Measurements from ENCODE around the gene DLG4.

The DLG4 gene

DNA sequence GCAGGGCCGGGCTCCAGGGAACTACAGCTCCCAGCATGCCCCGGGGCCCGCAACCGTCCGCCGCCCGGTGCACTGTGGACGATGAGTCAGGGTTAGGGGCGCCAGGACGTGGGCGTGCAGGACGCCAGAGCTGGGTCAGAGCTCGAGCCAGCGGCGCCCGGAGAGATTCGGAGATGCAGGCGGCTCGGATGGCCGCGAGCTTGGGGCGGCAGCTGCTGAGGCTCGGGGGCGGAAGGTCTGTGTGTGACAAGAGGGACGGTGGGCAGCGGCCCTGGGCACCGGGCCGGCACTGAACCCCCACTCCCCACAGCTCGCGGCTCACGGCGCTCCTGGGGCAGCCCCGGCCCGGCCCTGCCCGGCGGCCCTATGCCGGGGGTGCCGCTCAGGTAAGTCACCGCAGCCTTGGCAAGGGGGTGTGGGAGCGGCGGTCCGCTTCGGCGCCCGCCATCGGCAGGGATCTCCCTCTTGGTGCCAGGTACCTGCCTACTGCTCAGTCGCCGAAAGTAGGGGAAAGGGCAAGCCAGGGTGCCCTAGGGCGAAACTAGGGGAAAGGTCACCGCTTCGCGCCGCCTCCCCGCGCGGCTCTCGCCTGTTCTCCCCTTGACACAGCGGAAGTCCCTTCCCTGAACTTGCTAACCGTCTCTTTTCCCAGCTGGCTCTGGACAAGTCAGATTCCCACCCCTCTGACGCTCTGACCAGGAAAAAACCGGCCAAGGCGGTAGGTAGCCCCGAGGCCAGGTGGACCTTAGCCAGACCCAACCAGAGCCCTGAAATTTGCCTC, at the start of gene DLG4, which contains the start of gene ACADVL:
Gene DLG4 (minus strand): TSS at position 25 of the 781 bp plus-strand sequence.
Gene ACADVL (plus strand): TSS at position 127 of the 781 bp plus-strand sequence. CDS start 47 bp downstream, at position 174.
- peak; percentile 85 to 87 for DNase-seq (ENCODE audit: extremely low read depth in 1 of 2, low read depth in 1 of 2)

DNA sequence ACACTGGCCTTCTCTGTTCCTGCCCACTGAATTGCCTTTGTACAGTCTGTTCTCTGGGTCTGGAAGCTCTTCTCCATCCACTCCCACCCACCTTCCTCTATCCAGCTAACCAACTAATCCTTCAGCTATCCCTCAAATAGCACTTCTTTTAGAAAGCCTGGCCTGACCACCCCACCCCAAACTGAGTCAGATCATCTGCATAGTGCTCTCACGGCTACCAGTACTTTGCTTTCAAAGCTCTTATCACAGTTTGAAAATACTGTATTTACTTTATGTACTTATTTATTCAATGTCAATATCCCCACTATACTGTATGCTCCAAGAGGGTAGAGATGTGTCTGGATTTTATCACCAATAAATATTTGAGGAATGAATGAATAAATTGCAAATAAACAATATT, 47.1 kb upstream of the DLG4 start:
- no peak for DNase-seq (ENCODE audit: extremely low read depth in 1 of 2, low read depth in 1 of 2)

DNA sequence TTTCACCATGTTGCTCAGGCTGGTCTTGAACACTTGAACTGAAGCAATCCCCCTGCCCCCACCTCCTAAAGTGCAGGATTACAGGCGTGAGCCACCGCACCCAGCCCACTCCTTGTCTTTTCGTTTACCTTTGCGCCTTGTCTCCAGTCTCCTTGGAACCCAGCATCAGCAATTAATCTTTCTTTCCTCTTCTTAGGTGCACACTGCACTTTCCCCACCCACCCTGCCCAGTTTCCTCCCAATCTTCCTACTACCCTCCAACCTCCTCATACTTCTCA, 44.1 kb upstream of the DLG4 start:
- DNase-seq (ENCODE audit: extremely low read depth in 1 of 2, low read depth in 1 of 2): no peak

DNA sequence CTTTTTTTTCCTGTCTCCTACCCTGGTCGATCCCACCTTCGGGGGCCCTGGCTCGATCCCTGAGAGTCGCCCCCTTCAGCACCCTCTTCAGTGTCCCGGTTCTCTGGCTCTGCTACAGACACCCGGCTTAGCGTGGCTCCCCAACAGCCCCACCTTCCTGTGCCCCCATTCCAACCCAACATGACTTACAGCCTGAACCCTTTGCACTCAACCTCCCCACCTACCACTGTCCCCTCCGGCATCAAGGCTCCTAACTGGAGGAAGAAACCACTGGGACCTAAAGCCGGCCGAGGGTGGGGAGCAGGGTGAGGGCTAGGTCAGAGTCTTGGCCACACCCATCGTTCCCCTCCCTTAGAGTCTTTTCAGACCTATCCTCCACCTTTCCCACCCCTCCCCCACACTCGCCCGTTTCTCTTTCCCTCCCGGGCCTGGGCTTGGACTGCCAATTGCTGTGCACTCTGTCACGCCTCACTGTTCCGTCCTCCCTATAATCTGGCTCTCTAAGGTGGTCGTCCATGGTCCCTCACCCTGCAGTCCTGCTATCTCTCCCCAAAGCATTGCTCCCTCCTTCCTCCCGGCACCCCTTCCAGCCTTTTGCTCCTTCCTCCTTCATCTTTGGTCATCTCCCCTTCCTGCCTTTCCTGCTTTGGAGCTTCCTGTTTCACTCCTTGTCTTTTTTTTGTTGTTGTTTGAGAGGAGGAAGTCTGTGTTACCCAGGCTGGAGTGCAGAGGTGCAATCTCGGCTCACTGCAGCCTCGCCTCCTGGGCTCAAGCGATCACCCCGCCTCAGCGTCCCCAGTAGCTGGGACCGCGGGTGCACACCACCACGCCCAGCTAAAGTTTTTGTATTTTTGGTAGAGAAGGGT, 43.5 kb upstream of the DLG4 start:
- no peak for DNase-seq (ENCODE audit: extremely low read depth in 1 of 2, low read depth in 1 of 2)

DNA sequence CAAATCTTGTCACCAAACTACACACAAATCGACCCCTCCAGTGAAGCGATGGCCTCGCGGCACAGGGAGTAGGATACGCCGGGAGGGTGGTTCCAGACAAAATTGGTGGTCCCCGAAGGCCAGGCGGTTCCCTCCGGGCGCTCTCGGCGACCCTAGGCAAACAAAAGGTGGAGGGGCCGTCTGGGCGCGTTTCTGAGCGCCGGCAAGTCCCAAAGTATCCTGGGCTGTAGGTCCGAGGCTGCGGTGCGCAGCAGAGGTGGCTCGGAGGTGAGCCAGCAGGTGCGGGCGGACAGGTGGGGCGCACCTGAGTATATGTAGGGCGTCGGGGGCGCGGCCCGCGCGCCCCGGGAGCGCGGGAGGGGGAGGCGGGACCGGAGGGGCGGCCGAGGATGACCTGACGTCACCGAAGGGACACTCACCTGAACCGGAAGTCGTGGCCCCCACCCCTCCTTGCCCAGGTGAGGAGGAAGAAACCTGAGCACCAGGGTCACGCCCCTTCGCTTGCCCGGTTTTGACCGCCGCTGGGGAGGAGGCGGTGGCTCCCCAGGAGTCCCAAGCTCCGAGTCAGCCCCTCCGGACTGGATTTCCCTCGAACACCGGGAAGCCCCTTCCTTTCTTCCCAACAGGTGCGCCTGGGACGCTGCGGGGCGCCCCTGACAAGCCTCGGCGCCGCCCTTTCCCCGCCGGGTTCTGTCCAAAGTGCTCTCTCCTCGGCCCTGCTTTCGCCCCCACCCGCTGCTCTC, 42.7 kb upstream of the DLG4 start, which contains the start of gene CLDN7:
Gene CLDN7 (minus strand): TSS at position 287 of the 743 bp plus-strand sequence. CDS start 435 bp downstream, outside the sequence.
- DNase-seq (ENCODE audit: extremely low read depth in 1 of 2, low read depth in 1 of 2): no peak

DNA sequence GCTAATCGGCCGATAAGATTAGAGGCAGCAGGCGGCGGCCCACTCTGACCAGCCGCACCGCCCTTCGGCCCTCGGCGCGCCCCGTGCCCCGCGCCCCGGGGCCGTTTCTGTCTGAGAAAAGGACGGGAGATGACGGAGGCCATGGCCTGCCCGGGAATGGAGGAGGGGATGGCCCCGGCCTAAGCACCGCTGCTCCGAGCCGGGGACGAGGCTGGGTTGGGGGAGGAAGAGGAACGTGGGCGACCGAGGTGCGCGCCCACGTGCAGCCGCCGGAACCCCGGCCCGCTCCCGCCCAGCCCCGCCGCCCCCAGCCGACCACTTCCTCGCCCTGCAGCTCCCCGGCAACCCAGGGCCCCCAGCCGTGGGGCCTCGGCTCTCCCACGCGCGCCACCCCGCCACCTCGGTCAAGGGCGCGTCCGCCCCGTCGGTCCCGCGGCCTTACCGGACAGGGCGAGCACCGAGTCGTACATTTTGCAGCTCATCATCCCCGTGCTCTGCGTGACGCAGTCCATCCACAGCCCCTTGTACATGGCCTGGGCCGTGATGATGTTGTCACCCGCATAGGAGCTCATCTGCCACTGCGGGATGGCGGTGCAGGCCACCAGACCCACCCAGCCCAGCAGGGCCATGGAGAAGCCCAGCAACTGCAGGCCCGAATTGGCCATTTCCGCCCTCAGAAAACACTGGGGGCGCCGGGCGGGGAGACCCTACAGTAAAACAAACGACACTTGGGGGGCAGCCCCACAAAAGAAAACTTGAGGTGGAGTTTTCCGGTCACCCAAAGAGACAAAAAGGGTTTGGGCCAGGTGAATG, 41.9 kb upstream of the DLG4 start:
- DNase-seq (ENCODE audit: extremely low read depth in 1 of 2, low read depth in 1 of 2): no peak

DNA sequence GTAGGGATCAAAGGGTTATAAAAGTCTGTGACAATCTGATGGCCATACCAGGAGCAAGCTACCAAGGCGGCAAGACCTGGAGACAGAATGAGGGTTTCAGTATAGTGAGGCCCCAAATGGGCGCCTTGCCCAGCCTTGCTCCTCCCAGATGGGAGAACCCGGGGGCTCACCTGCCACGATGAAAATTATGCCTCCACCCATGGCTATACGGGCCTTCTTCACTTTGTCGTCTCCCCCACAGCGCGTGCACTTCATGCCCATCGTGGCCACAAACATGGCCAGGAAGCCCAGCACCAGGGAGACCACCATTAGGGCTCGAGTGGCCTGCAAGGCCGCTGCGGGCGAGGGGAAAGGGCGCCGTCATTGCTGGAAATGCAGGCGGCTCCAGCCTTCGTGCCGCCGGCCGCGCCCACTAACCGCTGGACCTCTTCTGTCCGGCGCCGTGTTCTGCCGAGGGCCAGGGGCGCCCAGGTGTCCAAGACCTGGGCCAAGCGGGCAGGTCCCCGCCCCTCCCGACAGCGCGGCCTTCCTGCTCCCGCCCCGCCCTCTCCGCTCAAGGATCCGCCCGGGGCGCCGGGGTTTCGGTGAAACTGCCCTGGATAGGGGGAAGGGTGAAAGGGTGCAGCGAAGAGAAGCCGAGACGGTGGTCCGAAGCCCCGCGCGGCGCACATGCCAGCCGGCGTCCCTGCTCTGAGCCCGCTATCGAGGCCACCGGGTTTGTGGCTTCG, 41.2 kb upstream of the DLG4 start:
- no peak for DNase-seq (ENCODE audit: extremely low read depth in 1 of 2, low read depth in 1 of 2)

DNA sequence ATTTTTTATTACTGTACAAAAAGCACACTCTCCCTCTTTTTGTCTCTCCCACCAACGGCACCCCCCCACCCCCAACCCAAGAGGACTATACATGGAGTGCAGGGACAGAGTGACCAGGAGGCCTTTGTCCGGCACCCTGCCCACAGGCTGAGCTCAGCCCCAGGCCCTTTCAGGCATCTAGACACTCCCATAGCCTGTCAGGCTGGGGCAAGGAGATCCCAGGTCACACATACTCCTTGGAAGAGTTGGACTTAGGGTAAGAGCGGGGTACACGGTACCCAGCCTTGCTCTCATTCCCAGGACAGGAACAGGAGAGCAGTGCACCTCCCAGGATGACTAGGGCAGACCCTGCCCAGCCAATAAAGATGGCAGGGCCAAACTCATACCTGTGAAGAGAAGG, 40.5 kb upstream of the DLG4 start:
- DNase-seq (ENCODE audit: extremely low read depth in 1 of 2, low read depth in 1 of 2): no peak

DNA sequence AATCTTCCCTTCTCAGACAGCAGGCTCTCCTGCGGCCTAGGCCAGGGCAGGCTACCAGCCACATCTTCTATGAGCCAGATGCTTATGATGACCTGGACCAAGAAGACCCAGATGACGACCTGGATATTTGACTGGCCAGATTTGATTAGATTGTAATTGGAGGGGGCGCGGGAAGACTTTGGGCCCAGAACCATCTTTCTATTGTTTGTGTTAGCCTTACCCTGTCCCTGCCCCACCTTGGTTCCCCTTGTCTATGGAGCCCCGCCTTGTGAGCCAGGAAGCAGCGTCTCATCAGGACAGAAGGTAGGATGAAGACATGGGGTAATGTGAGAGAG, 39.9 kb upstream of the DLG4 start:
- DNase-seq (ENCODE audit: extremely low read depth in 1 of 2, low read depth in 1 of 2): no peak

DNA sequence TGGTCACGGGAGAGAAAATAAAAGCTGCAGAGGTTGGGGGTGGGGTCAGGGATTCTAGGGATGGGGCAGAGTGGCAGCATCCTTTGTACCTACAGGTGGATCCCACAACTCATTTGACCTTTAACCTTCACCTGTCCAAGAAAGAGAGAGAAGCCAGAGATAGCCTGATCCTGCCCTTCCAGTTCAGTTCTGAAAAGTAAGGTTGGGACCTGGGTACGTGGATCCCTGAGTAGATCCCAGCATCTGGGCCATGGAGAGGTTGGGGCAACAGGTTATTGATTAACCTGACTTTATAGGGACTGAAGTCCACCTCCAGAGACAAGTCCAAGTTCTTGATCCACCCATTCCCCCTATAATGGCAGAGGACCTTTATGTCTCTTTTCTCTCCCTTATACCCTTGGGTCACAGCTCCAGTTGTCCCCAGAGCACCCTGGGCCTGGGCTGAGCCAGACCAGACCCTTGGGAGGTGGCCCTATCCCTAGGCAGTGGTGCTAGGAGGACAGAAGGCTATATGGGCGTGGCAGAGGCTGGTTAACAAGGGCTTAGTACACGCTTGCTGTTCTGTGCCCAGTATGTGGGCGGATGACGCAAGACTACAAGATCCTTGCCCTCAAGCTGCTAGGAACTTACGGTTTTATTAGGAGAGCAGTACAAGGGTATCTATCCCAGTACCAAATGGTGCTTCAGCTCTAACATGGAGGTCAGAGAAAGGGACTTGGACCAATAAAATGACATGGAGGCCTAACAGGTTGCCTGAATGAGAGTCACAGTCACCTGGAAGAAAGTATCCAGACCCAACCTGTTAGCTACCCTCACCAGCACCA, 39.3 kb upstream of the DLG4 start:
- no peak for DNase-seq (ENCODE audit: extremely low read depth in 1 of 2, low read depth in 1 of 2)

DNA sequence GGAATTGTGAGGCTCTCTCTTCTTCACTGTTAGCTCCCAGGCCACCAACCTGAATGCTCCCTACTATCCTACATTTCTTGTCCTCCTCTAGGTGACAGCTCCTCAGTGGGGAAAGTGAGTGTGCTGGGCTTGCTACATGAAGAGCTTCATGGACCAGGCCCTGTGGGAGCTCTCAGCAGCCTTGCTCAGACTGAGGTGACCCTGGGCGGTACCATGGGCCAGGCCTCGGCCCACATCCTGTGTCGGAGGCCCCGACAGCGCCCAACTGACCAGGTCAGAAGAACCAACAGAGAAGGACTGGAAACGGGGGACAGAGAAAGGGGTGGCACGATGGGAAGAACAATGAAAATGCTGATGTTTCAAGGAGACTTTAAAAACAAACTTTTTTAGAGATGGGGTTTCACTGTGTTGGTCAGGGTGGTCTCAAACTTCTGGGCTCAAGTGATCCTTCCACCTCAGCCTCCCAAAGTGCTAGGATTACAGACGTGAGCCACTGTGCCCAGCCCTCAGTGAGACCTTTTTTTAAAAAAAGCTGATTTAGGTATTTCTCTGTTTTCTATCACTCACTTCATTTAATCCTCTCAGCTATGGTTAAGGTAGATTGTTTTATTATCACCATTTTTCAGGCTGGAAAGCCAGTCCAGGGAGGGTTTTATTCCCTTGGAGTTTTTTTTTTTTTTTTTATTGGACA, 37.3 kb upstream of the DLG4 start:
- no peak for DNase-seq (ENCODE audit: extremely low read depth in 1 of 2, low read depth in 1 of 2)

DNA sequence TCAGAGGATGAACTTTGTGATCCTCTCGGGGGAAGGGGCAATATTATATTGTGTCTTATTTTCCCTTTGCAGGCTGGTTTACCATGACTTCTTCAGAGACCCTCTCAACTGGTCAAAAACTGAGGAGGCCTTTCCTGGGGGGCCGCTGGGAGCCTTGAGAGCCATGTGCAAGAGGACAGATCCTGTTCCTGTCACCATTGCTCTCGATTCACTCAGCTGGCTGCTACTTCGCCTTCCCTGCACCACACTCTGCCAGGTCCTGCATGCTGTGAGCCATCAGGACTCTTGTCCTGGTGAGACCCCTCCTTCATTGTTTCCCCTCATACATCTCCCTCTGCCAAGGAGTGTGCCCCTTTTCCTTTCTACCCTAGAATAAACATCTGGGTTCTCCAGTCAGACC, 34.9 kb upstream of the DLG4 start:
- no peak for DNase-seq (ENCODE audit: extremely low read depth in 1 of 2, low read depth in 1 of 2)

DNA sequence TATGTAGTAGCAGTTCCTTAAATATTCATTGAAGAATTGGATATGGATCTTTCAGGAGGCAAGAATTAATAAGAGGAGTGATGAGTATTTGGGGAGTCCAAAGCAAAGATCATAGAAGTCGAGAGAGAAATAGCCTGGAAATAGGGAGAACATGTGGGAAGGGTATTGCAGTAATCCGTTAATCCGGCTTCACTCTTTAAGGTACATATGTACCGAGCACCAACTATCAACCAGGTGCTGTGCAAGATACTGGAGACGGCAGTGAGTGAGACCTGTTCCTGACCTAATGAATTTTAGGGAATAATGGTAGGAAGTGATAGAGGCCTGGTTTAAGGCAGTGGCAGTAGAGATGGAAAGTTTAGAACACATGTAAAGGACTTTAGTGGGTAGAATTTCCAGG, 33.4 kb upstream of the DLG4 start:
- no peak for DNase-seq (ENCODE audit: extremely low read depth in 1 of 2, low read depth in 1 of 2)

DNA sequence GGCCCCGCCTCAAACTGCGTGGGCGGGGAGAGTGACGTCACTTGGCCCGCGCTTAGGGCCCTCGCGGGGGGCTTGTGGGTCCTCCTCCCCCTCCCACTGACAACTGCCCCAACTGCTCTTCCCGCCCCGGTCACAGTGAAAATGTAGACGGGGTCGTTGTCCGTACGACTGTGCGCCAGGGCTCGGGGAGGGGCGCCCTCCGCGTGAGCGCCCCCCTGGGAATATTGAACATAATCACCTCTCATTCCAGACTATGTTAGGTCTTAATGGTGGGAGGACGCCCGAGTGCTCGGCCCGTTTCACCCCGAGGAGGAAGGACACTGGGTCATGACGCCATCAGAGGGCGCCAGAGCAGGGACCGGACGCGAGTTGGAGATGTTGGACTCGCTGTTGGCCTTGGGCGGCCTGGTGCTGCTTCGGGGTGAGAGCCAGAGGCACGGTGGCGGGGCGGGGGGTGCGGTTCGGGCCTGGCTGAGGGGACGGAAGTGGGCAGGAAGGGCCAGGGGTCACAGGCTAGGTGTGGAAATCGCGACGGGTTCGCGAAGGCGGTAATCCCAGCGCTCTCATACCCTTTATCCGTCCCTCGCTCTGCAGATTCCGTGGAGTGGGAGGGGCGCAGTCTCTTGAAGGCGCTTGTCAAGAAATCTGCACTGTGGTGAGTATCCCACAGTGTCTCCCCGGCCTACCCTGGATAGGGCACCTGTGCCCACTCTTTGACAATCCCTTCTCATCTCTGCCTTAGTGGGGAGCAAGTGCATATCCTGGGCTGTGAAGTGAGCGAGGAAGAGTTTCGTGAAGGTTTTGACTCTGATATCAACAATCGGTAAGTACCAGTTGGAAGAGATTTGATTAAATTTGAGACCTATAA, 32.8 kb upstream of the DLG4 start, which contains the start of gene ELP5:
Gene ELP5 (plus strand): TSS at position 40 of the 868 bp plus-strand sequence. CDS start 336 bp downstream, at position 376.
- DNase-seq (ENCODE audit: extremely low read depth in 1 of 2, low read depth in 1 of 2): peak; percentile 79 to 88

DNA sequence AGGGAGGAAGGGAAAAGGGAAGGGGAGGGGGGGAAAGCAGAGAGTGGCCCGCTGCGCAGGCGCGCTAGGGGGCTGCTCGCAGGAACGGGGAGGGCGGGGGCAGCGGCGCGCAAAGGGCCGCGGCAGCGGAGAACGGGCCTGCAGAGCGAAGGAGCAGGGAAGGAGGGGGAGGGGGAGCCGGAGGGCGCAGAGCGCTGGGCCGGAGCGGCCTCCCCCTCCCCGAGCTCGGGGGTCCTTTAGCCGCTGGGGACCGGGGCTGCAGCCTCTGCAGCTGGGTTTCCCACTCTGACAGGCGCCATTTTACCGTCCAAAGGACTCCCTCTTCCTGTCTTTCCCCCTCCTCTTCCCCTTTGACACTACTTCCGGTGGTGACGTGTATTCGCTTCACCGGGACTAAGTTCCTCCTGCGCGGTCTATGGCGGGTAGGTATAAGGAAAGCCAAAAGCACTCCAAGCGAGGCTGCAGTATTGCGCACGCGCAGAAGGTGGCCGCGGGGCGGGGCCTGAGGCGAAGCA, 32.1 kb upstream of the DLG4 start, which contains the start of gene CTDNEP1:
Gene CTDNEP1 (minus strand): TSS at position 74 of the 515 bp plus-strand sequence. CDS start 438 bp downstream, outside the sequence.
- peak; percentile 97 for DNase-seq (ENCODE audit: extremely low read depth in 1 of 2, low read depth in 1 of 2)

DNA sequence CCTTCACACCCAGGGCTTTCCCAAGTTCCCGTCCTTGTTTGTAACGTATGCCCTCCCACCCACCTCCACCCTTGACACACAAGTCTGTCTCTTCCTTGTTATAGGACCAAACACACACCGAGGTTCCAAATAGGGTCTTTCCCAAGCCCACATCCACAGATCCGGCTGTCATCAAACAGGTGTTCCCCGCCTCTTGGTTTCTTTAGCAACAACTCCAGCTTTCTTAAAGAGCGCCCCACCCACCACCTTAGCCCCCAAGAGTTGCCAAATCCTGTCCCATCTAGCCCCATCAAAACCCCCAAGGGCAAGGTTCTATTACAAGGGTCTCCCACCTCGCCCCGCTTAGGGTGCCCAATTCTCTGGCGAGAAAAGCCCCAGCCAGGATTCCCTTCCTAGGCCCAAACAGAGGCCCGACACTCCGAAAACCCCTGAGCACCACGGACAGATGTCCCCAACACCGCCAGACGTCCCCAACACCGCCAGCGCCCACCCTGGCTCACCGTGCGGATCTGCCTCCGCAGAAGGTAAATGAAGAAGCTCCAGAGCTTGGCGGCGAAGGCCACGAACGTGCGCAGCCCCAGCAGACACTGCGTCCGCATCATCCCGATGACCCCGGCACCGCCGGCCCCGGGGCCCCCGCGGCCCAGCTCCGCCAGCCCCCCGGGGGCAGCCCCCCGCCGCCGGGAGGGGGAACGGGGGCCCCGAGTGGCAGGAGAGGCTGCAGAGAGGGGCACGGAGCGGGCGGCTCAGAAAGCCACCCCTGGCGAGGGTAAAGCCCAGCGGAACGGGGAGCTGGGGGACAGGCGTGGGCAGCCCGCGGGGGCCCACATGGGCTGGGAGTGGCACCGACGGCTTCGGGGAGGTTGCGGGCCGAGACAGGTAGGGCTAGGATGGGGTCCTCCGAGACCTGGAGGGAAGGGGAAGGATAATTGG, 31.3 kb upstream of the DLG4 start:
- no peak for DNase-seq (ENCODE audit: extremely low read depth in 1 of 2, low read depth in 1 of 2)
